AG04450 (cell line): ENCODE measurements around the gene PTPN22. TPM values are rescaled to one million over a fixed set of nuclear protein-coding genes. Genes with fewer than 3 reads are reported as not detected.
"Not testable (repeated sequence)": the region's sequence is repeated elsewhere in the genome, so short reads cannot be mapped to it uniquely, and the experiment has no call there.

Experiments used
- CTCF ChIA-PET: fragments of 300-600, 350-600 bp; formaldehyde crosslinking; extraction: SDS; loops from one replicate; lab custom pipeline; 2022; ENCODE audit warnings: antibody characterized with exemption, inconsistent platforms; lab: Charles Lee
- POLR2A ChIA-PET: fragments of 350-600 bp; formaldehyde crosslinking; extraction: SDS; loops from one replicate; lab custom pipeline; 2021; ENCODE audit warnings: antibody characterized with exemption, inconsistent platforms; lab: Yijun Ruan, JAX
- DNase-seq: peaks from one replicate; pipeline ENCODE4 v3.0.0-alpha.2; 2011; ENCODE audit warnings: low read depth, low spot score
- H3K27ac ChIP-seq: one replicate; pipeline ENCODE4 v1.5.1; 2012; ENCODE audit warnings: low read depth, low read length, control low read depth
- H3K27me3 ChIP-seq: one replicate; pipeline ENCODE4 v1.6.0; 2012; ENCODE audit warnings: low read length; ENCODE audit not compliant: control insufficient read depth, insufficient read depth
- H3K4me3 ChIP-seq: 2 replicates; pipeline ENCODE4 v1.5.1; 2011; ENCODE audit warnings: mild to moderate bottlenecking, low read depth, low read length, control low read depth
- H3K9me3 ChIP-seq: 2 replicates; pipeline ENCODE4 v1.5.1; 2012; ENCODE audit warnings: low read length; ENCODE audit not compliant: control insufficient read depth, insufficient read depth
- CTCF ChIP-seq: IDR thresholded peaks from 2 replicates; pipeline ENCODE4 v1.5.1; 2011; ENCODE audit warnings: low read depth, low read length, control low read depth, inconsistent platforms
- polyA plus RNA-seq: library from polyadenylated mRNA; depleted of rRNA; stranded (reverse); fragments of >200 nt; gene quantifications from 2 replicates; pipeline ENCODE4 v1.2.3, GENCODE V29; 2011

Gene PTPN22
- polyA plus RNA-seq, 1 experiment: 0.17 TPM

GRCh38 chr1:113855630-113856400 lies 15.7 kb downstream of the PTPN22 start:
- ChIA-PET CTCF (interaction anchor here (0.6 to 2.0 kb wide), 4 partner anchors 13 to 783 kb away, joined by 3 to 6 read pairs (median 3); partner anchors contain the start of gene LRIG2), POLR2A (interaction anchor here (0.5 kb wide), 1 partner anchor 75 kb away, joined by 3 read pairs; no protein-coding TSS in a partner anchor)
- DNase-seq: no peak
- Histone ChIP-seq H3K27ac (no peak overlapping the region), H3K9me3 (no peaks in the 10 kb centered on the region), H3K4me3 (no peak overlapping the region), H3K27me3 (no peaks in the 10 kb centered on the region)
- no peak for TF ChIP-seq CTCF

- Histone ChIP-seq H3K27me3 (no peaks in the 10 kb centered on the region), H3K4me3 (no peak overlapping the region), H3K27ac (no peak overlapping the region), H3K9me3 (no peaks in the 10 kb centered on the region)
- no peak for TF ChIP-seq CTCF
- DNase-seq: no peak
- ChIA-PET POLR2A (no interaction called here), CTCF (interaction anchor here (1.0 to 1.2 kb wide), 2 partner anchors 18 to 782 kb away, joined by 3 to 10 read pairs; partner anchors contain the start of gene LRIG2)
These were observed 17.3 kb downstream of the PTPN22 start for GRCh38 chr1:113854234-113854633.

- H3K27ac ChIP-seq, DNase-seq, H3K9me3 ChIP-seq, H3K4me3 ChIP-seq, POLR2A ChIA-PET, H3K27me3 ChIP-seq, CTCF ChIA-PET: not testable (repeated sequence)
These were observed 18.8 kb downstream of the PTPN22 start for GRCh38 chr1:113852694-113853093.

- Histone ChIP-seq H3K27me3 (no peaks in the 10 kb centered on the region), H3K4me3 (no peak overlapping the region), H3K9me3 (no peaks in the 10 kb centered on the region), H3K27ac (no peak overlapping the region)
- ChIA-PET CTCF (interaction anchor here (0.7 to 1.4 kb wide), 3 partner anchors 15 to 433 kb away, joined by 3 to 5 read pairs (median 5); no protein-coding TSS in a partner anchor), POLR2A (no interaction called here)
- no peak for DNase-seq
- TF ChIP-seq CTCF: no peak
These were observed 21.2 kb downstream of the PTPN22 start for GRCh38 chr1:113850127-113850796.

DNA sequence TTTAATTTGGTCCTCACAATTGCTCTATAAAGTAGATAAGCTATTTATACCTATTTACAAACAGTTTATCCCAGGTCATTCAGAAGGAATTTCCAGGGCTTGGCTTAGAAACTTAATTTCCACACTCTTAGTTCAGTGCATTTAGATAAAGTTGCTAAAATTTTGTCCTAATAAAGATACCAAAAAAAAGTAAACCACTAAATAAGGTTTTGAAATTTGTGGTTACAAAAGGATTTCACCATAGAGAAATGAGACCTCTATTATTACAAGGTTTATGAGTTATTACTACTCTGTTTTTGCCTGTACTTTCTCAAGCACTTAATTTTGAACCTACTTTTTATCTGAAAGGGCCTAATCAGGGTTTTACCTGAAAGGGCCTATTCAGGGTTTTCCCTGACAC lies 22.4 kb downstream of the PTPN22 start:
- H3K9me3 ChIP-seq: no peaks in the 10 kb centered on the region
- H3K27me3 ChIP-seq: no peaks in the 10 kb centered on the region
- POLR2A ChIA-PET: no interaction called here
- CTCF ChIA-PET: no interaction called here
- H3K27ac ChIP-seq: no peak overlapping the region
- DNase-seq: no peak
- no peak for TF ChIP-seq CTCF
- no peak overlapping the region for H3K4me3 ChIP-seq
